NCI-H128 (cell line): ENCODE data around the gene CEACAM5.
"Not testable (repeated sequence)": the region's sequence is repeated elsewhere in the genome, so short reads cannot be mapped to it uniquely, and the experiment has no call there.

Experiments used
- DNase-seq: peaks from one replicate; lab custom pipeline; 2025; ENCODE audit not compliant: unreplicated experiment; lab: John Stamatoyannopoulos, UW

The CEACAM5 gene

DNA sequence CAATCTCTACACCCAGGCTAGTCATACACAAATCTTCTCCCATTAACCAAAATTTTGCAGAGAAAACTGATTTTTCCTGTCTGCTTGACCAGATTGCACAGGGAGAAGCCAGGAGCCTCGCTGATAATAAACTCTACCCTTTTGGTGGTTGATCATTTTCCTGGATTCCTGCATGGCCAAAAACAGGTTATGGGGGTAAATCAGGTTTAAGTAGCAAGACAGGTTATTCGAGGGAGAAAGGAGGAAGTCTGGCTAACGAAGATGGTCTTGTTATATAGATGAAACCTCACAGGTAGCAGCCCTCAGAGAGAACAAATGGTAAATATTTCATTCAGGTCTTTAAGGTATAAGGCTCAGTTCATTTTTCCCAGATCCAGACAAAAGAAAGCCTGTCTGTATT, 30.9 kb downstream of the CEACAM5 start:
- DNase-seq: no peak

DNA sequence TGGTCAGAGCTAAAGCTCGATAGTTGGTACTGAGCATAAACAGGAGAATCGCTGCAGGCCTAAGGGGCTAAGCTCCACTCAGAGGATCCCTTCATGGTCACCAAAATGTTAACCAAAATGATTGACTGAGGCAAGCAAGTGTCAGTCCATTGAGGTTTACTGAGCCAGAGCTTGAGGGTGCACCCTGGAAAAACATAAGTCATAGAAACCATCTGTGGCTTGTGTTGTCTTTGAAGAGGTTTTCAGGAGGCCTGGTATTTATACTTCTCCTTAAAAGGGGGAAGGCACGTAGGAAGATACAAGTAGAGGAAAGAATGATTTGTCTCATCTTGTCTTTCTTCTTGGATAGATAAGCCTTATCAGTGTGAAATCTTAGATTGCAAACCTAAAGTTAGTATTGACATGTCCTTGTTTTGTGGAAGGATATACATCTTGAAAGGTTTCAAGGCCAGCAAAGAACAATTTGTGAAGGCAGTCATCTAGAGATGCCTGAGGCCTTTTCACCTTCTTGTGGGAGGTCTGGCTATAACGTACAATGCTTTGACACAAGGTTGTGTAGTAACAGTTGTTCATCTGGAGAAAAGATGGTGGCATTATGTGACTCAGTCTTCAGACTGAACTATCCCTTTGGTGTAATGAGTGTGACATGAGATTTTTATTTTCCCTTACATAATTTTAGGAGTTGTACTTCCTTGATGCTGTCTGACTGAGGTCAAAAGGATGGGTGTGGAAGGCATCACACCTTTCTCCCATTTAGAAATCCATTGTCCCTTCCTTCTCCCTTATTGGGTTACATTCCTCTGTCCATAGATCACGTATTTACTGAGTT, 32.2 kb downstream of the CEACAM5 start:
- no peak for DNase-seq

DNA sequence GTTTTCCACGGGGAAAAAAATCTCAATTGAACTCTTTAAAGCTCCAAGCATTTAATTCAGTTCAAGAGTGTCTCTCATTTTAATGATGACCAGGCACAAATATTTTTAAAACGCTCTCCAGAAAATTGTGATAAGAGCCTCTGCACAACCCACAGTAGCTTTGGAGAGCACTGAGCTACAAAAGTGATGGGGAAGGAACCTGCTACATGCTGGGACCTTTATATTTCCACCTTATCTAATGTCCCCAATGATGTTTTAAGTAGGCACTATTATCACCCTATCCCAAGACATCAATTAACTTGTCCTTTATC, 32.8 kb downstream of the CEACAM5 start:
- DNase-seq: no peak

DNA sequence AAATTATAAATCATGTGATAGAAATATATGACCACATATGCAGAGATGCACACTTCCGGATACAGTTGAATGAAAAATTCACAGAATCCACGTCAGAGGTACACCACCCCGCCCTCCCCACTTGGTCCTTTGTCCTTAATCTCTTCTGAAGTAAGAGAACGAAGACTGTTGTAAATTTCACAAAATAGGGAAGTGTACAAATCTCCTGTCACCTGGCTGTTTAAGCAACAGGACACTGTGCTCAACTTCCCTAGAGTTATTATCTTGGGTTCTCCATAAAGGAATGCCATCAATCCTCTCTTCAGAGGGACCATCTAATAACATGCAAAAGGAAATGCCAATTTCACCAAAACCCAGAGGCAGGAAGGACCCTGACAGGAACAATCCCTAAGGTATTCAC, 36.4 kb downstream of the CEACAM5 start:
- no peak for DNase-seq

DNA sequence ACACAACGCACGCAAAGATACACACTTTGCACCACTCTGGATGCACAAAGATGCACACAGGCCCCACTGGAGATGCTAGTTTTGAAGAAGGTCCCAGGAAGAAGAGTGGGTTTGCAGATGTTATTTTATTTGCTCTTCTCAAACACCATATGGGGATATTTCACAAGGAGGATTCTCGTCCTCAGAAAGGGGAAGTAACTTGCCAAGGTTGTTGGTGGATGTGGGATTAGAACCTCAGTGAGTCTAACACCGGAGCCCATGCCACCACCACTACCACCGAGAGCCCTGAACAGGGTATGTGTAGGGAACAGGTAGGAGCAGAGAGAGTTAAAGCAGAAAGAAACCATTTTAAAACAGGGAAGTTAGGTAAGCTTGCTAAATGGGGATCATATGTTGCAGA, 37.3 kb downstream of the CEACAM5 start:
- DNase-seq: no peak

DNA sequence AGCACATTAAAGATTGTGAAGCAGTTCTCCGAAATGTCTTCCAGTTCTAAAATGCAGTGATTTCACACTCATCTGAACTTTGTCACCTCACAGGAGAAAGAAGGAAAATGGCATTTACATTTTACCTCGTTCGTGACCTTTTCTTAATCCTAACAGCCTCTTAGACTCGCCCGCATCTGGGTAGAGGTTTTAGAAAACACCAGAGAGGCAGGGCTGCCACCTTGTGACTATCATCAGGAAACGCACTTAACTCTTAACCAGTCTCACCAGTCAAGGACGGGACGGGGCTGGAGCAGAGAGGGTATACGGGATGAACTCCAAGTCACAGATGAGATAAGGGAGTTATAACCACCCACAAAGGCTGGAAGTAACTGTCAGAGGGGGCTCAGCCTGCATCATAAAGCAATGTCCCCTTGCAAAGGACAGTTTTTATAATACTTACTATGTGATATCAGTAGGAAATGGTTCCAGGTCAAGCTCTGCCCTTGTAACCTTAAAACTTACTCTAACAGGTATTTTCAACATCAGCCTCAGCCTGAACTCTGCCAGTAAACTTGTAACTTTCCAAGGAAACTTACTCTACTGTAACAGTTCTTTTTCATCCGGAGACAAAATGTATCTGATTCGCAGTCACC, 38.3 kb downstream of the CEACAM5 start:
- DNase-seq: no peak

DNA sequence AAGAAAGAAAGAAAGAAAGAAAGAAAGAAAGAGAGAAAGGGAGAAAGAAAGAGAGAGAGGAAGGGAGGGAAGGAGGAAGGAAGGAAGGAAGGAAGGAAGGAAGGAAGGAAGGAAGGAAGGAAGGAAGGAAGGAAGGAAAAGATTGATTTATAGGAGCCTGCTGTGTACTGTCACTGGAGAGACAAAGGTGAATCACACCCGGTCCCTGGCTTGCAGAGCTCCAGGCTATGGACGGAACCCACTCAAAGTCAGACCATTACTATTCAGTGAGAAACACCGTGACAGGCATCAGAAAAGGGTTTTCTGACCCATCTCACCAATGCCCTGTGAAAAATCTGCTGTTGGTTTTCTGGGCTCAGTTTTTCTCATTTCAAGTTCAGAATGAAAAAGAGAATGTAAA, 39.6 kb downstream of the CEACAM5 start:
- no peak for DNase-seq

DNA sequence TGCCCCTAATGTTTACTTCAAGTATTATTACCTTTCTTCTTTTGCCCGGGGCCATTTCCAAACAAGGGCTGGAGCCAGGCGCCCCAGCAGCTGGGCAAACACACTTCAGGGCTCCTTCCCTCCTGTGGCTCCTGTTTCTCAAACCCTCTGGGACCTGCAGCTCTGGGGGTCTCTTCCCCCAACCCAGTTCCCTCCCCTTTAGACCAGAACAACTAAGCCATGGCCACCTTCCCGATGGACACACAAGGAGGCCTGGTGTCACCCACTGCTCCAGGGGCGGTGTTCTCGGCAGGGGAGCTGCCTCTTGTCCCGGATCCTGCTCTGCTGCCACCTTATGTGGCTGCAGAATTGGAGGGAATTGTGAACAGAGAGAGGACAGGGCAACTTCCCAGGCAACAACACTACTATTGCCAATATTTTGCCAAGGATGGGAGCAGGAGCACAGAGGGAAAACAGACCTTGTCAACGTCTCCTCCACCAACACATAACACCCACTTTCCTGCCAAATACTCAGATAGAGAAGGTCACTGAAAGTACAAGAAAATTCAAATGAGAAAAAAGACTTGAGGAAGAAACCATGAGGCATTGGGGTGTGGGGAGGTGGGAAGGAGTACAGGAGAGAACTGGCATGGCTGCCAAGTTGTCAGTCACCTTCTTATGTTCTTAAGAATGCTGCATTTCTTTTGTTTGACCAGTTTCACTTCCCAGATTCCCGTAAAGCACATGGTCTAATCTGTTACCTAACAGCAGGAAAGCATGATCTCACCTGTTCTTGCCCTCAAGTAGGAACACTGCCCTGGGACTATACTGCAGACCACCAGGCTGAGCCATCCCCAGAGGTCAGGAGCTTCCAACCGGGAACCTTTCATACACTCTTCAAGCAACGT, 42.1 kb downstream of the CEACAM5 start:
- DNase-seq: not testable (repeated sequence)

DNA sequence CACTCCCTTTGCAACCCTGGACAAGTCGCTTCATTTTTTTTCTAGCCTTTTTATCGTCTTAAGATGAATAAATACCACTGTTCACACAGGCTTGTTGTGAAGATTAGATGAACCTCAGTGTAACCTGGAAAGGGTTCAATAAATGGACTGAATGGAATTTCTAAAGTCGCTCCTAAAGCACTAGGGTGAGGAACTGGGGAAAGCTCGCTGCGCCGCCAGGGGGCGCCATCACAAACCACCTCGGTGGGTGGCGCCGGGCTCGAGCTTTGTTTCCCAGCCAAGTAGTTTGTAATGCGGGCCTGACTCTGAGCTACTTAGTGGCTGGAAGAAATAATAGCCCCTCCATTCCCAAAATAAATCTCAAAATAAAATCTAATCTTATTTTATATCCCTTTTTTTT, 44.7 kb downstream of the CEACAM5 start:
- DNase-seq: no peak

DNA sequence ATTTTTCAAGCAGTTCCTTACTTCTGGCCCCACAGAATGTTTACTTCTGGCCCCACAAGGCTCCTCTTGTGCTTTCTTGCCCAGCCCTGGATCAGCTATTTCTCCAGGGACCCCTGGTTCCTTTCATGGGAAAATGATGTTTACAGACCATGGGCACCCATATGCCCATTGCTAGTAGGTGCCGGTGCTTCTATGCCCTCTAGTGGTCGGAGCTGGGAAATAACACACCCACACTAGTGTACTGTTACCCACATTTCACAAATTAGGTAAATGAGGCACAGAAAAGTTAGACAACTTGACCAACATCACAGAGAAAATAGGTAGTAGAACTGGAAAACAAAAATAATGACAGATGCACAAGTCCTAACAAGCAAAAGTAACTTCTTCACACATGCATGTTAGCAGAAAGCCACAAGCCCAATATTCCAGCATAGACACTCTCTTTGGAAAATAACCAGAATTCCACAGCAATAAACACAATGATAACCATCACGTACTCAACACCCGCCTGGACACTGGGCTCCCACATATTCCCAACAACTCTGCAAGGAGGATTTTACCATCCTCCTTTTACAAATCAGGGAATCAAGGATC, 45.6 kb downstream of the CEACAM5 start:
- no peak for DNase-seq

DNA sequence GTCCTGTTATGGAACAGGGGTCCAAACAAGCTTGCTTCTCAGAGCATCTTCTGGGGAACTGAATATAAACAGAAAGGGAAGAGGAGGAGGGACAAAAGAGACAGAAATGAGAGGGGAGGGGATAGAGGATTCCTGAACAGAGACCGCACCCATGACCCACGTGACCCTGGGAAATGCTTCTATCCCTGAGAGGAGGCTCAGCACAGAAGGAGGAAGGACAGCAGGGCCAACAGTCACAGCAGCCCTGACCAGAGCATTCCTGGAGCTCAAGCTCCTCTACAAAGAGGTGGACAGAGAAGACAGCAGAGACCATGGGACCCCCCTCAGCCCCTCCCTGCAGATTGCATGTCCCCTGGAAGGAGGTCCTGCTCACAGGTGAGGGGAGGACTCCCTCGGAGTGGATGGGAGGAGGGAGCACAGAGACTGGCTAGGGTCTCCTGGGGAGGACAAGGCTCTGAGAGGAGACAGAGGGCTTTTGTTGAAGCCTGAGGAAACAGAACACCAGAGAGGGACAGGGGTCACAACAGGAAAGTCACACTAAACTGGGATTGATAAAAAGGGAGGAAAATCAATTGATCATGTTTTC, 47.0 kb downstream of the CEACAM5 start, which contains the start of gene CEACAM6:
Gene CEACAM6 (plus strand): TSS at position 203 of the 586 bp plus-strand sequence. CDS start 109 bp downstream, at position 312.
- no peak for DNase-seq

DNA sequence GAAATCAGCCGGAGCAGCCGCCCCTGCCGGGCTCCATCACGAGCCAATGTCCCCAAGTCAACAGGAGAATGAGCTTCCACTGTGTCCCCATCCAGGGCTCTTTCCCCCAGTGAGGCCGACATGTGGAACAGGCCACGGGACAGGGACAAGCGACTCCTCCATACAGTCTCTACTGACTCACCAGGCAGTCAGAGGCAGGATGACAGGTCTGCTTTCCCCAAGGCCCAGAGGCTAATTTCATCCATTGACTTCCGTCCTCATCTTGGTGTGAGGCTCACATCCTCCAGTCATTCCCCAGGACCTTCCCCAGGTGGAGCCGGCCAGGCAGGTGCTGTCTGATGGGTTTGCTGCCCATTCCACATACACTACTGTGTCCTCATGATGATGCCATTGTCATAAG, 50.4 kb downstream of the CEACAM5 start:
- DNase-seq: no peak

DNA sequence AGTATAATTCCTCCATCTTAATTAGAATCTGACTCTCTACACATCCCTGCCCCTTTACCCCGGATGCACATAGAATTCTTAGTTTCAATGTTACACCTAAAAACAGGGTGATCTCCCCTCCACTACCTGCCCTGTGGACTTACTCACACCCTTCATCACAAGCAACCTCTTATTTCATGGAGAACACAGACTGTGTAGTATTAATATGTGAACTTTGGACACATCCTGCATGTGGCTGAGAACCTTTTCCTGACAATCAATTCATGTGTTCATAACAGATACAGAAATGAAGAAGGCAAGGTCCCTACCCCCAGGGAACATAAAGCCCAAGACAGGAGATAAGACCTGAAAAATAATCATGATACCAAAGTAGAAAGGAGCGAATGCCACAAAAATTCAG, 58.7 kb downstream of the CEACAM5 start:
- no peak for DNase-seq

DNA sequence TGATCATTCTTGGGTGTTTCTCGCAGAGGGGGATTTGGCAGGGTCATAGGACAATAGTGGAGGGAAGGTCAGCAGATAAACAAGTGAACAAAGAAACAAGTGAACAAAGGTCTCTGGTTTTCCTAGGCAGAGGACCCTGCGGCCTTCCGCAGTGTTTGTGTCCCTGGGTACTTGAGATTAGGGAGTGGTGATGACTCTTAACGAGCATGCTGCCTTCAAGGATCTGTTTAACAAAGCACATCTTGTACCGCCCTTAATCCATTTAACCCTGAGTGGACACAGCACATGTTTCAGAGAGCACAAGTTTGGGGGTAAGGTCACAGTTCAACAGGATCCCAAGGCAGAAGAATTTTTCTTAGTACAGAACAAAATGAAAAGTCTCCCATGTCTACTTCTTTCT, 59.7 kb downstream of the CEACAM5 start:
- DNase-seq: not testable (repeated sequence)

DNA sequence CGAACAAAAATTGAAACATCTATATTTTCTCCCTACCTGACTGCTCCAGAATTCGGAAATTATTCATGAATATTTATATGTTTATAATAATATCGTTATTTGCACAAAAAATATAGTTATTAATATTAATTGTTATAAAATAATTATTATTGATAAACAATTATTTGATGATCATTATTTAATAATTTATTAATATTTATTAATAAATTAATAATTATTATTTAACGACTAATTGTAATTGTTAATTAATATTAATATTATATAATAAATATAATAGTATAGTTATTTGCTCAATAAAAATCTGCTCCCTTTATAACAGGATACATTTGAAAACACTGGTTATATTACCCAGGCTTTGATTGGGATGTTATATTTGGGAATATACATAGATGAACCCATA, 61.2 kb downstream of the CEACAM5 start:
- DNase-seq: no peak

DNA sequence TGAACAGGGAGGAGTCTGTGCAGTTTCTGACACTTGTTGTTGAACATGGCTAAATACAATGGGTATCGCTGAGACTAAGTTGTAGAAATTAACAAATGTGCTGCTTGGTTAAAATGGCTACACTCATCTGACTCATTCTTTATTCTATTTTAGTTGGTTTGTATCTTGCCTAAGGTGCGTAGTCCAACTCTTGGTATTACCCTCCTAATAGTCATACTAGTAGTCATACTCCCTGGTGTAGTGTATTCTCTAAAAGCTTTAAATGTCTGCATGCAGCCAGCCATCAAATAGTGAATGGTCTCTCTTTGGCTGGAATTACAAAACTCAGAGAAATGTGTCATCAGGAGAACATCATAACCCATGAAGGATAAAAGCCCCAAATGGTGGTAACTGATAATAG, 63.0 kb downstream of the CEACAM5 start:
- DNase-seq: no peak

DNA sequence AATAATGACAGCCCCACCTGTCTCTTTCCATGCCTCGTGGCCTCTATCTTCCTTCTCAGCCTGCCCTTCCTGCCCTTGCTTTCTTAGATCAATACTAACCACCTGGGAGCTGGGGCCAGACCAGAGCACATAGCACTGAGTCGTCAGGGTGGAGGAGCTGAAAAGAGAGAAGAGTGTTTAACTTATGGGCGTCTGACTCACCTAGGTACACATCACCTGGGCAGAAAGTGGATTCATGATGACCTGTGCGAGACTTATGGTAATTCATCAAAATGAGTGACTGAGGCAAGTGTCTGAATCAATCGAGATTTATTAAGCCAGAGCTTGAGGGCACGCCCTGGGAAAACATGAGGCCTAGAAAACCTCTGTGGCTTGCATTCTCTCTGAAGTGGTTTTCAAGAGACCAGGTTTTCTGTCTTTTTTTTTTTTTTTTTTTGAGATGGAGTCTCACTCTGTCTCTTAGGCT, 66.1 kb downstream of the CEACAM5 start:
- no peak for DNase-seq

DNA sequence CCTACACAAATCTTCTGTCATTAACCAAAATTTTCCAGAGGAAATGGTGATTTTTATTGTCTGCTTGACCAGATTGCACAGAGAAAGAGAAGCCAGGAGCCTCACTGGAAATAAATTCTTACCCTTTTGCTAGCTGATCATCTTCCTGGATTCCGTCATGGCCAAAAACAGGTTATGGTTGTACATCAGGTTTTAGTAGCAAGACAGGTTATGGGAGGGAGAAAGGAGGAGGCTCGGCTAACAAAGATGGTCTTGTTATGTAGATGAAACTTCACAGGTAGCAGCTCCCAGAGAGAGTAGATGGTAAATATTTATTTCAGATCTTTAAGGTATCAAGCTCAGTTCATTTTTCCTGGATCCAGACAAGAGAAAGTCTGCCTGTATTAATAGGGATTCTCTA, 68.3 kb downstream of the CEACAM5 start:
- DNase-seq: no peak
